ENCODE results near the gene FOSL2. TPM values are rescaled to one million over a fixed set of nuclear protein-coding genes. Genes with fewer than 3 reads are reported as not detected.

The FOSL2 gene
- total and polyA plus RNA-seq, 2 experiments from 2014 or later = 0.60 to 4.3 TPM

DNA sequence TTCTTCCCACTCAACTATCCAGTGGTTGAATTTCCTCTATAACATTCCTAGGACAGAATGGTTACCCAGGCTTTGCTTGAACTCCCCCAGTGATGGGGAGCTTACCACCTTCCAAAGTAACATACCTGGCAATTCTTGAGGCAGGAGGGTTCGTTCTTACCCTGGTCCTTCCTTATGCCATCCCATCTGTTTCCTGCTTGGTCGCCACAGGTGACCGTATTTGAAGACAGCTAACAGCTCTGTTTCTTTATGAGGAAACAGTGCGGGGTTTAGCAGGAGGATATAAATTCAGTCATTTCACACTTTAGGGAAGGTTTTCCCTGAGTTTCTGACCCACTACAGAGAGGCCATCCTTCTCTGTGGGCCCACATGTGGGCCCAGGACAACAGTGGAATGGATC lies 42.6 kb downstream of the FOSL2 start:
- Histone ChIP-seq H4K20me1 (replicated peaks; ENCODE audit: insufficient read depth) (no peaks in the 10 kb centered on the region), H3K27ac (ENCODE audit: low read depth) (no peak overlapping the region), H3F3A (replicated peaks; ENCODE audit: low read depth) (no peaks in the 10 kb centered on the region), H3K4me1 (ENCODE audit: insufficient read depth) (no peaks in the 10 kb centered on the region), H3K9me2 (ENCODE audit: insufficient read depth) (no peaks in the 10 kb centered on the region), H2AFZ (no peak overlapping the region), H3K4me3 (no peak overlapping the region), H3K79me2 (replicated peaks; ENCODE audit: insufficient read depth) (no peaks in the 10 kb centered on the region), H3K27me3 (ENCODE audit: insufficient read depth) (no peaks in the 10 kb centered on the region), H3K36me3 (ENCODE audit: insufficient read depth) (no peaks in the 10 kb centered on the region), H3K4me2 (no peak overlapping the region)
- Mint-ChIP-seq H3K27ac (no peak overlapping the region), H3K9me3 (peaks cover 16% of the 10 kb centered on the region; the same call in 2 of the 3 replicates), H3K27me3 (ENCODE audit: insufficient read depth, low read depth, poor library complexity) (peaks cover 3% of the 10 kb centered on the region), H3K4me1 (peaks cover 3% of the 10 kb centered on the region; the same call in 2 of the 3 replicates), H3K36me3 (ENCODE audit: low read depth) (no peaks in the 10 kb centered on the region), H3K4me3 (no peak overlapping the region)
- ATAC-seq (no peak), DNase-seq (ENCODE audit: low spot score) (no peak)
- TF ChIP-seq NANOG (IDR thresholded peaks at IDR 0.05; ENCODE audit: borderline replicate concordance) (no peak), EZH2 (IDR thresholded peaks at IDR 0.05; ENCODE audit: low read depth, unreplicated experiment) (no peak)
- TF ChIP-seq, protein P1, sequence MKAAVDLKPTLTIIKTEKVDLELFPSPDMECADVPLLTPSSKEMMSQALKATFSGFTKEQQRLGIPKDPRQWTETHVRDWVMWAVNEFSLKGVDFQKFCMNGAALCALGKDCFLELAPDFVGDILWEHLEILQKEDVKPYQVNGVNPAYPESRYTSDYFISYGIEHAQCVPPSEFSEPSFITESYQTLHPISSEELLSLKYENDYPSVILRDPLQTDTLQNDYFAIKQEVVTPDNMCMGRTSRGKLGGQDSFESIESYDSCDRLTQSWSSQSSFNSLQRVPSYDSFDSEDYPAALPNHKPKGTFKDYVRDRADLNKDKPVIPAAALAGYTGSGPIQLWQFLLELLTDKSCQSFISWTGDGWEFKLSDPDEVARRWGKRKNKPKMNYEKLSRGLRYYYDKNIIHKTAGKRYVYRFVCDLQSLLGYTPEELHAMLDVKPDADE (IDR thresholded peaks at IDR 0.05) = no peak
- TF ChIP-seq, protein P2, sequence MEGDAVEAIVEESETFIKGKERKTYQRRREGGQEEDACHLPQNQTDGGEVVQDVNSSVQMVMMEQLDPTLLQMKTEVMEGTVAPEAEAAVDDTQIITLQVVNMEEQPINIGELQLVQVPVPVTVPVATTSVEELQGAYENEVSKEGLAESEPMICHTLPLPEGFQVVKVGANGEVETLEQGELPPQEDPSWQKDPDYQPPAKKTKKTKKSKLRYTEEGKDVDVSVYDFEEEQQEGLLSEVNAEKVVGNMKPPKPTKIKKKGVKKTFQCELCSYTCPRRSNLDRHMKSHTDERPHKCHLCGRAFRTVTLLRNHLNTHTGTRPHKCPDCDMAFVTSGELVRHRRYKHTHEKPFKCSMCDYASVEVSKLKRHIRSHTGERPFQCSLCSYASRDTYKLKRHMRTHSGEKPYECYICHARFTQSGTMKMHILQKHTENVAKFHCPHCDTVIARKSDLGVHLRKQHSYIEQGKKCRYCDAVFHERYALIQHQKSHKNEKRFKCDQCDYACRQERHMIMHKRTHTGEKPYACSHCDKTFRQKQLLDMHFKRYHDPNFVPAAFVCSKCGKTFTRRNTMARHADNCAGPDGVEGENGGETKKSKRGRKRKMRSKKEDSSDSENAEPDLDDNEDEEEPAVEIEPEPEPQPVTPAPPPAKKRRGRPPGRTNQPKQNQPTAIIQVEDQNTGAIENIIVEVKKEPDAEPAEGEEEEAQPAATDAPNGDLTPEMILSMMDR (conservative IDR thresholded peaks at IDR 0.05; ENCODE audit: low read depth in 2 of 2) = no peak
- TF ChIP-seq, protein P3, sequence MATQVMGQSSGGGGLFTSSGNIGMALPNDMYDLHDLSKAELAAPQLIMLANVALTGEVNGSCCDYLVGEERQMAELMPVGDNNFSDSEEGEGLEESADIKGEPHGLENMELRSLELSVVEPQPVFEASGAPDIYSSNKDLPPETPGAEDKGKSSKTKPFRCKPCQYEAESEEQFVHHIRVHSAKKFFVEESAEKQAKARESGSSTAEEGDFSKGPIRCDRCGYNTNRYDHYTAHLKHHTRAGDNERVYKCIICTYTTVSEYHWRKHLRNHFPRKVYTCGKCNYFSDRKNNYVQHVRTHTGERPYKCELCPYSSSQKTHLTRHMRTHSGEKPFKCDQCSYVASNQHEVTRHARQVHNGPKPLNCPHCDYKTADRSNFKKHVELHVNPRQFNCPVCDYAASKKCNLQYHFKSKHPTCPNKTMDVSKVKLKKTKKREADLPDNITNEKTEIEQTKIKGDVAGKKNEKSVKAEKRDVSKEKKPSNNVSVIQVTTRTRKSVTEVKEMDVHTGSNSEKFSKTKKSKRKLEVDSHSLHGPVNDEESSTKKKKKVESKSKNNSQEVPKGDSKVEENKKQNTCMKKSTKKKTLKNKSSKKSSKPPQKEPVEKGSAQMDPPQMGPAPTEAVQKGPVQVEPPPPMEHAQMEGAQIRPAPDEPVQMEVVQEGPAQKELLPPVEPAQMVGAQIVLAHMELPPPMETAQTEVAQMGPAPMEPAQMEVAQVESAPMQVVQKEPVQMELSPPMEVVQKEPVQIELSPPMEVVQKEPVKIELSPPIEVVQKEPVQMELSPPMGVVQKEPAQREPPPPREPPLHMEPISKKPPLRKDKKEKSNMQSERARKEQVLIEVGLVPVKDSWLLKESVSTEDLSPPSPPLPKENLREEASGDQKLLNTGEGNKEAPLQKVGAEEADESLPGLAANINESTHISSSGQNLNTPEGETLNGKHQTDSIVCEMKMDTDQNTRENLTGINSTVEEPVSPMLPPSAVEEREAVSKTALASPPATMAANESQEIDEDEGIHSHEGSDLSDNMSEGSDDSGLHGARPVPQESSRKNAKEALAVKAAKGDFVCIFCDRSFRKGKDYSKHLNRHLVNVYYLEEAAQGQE (IDR thresholded peaks at IDR 0.05; ENCODE audit: unreplicated experiment) = no peak

DNA sequence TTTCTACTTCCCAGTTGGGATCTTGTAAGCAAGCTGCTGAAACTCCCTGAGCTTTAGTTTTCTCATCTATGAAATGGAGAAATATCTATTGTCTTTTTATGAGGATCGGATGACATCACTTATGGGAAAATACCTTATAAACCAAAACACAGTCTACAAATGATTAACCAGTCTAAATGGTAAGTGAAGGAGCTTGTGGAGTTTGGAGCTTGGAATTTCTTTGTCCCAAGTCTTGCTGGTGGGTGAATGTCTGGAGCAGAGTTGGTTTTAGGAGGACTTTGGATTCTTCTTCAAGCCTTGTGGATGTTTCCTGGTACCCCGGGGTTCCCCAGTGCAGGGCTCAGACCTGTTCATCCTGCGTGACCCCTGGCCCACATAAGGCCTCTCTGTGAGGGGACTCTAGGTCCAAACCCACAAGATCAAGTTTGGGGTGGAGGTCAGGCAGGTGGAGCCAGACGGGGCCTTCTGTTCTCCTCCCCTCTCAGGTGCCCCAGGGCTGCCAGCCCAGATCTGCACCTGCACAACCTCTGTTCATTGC lies 43.2 kb downstream of the FOSL2 start:
- Histone ChIP-seq H3K9me2 (ENCODE audit: insufficient read depth) (no peaks in the 10 kb centered on the region), H3K79me2 (replicated peaks; ENCODE audit: insufficient read depth) (no peaks in the 10 kb centered on the region), H3K4me3 (no peak overlapping the region), H3K4me1 (ENCODE audit: insufficient read depth) (no peaks in the 10 kb centered on the region), H3K27ac (ENCODE audit: low read depth) (no peak overlapping the region), H3F3A (replicated peaks; ENCODE audit: low read depth) (no peaks in the 10 kb centered on the region), H3K27me3 (ENCODE audit: insufficient read depth) (no peaks in the 10 kb centered on the region), H3K4me2 (no peak overlapping the region), H4K20me1 (replicated peaks; ENCODE audit: insufficient read depth) (no peaks in the 10 kb centered on the region), H2AFZ (no peak overlapping the region), H3K36me3 (ENCODE audit: insufficient read depth) (no peaks in the 10 kb centered on the region)
- Mint-ChIP-seq H3K9me3 (peaks cover 16% of the 10 kb centered on the region; the same call in 2 of the 3 replicates), H3K4me3 (no peak overlapping the region), H3K27me3 (ENCODE audit: insufficient read depth, low read depth, poor library complexity) (peaks cover 5% of the 10 kb centered on the region), H3K4me1 (peaks cover 2% of the 10 kb centered on the region; the same call in 2 of the 3 replicates), H3K27ac (no peak overlapping the region), H3K36me3 (ENCODE audit: low read depth) (no peaks in the 10 kb centered on the region)
- no peak for DNase-seq (ENCODE audit: low spot score)
- ATAC-seq = no peak
- TF ChIP-seq ZNF114 (CRISPR knock-in tag; IDR thresholded peaks at IDR 0.05) (no peak), CREB1 (CRISPR knock-in tag; IDR thresholded peaks at IDR 0.05; ENCODE audit: low read depth) (no peak)
- TF ChIP-seq, protein P3 (IDR thresholded peaks at IDR 0.05; ENCODE audit: unreplicated experiment) = no peak
